Measurements from ENCODE around the gene DYRK1A.

The DYRK1A gene

DNA sequence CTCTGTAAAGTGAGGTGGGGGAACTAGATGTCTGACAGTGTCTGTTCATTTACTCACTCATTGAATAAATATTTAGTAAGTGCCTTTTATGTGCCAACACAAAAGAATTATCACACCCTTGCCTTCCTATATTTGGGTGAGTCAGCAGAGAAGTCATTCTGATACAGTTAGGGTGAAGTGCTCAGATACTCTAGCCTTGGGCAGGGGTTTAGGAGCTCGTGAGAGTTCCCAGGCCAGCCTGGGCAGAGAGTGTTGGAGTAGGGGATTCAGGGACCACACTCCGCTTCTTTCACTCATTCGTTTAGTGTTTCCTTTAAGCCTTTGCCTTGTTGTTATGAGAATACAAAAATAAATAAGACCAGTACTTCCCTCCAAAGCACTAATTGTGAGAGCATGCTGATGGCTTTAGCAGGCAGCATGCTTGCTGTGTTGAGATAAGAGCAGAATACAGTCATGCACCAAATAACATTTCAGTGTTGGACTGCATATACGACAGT is 83.9 kb downstream of the DYRK1A start:
- no peak for DNase-seq

DNA sequence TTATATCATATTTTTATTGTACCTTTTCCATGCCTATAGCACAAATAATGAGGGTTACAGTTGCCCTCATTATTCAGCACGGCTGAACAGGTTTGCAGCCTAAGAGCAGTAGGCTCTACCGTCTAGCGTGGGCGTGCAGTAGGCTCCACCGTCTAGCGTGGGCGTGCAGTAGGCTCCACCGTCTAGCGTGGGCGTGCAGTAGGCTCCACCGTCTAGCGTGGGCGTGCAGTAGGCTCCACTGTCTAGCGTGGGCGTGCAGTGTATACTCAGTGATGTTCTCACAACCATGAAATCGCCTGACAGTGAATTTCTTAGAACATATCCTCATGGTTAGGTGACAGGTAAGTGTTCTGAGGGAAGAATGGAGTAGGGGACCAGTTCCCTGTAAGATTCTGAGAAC is 84.9 kb downstream of the DYRK1A start:
- DNase-seq, result no peak

DNA sequence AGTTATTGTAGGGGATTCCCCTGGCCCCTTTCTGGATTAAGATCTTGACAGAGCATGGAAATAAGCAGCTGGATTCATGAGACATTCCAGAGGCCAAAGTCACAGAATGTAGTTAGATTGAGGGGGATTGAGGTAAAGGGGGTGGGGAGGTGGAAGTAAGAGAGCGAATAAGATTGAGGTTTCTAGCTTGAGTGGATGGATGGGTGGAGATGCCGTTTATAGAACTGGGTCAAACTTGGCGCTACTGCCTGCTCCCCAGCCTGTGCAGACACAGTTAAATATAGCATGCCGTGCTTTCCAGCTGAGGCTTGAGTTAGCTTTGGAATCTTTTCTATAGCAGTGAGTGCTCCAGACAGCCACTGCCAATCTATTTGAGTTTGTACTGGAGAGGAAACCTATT is 85.7 kb downstream of the DYRK1A start:
- no peak for DNase-seq

DNA sequence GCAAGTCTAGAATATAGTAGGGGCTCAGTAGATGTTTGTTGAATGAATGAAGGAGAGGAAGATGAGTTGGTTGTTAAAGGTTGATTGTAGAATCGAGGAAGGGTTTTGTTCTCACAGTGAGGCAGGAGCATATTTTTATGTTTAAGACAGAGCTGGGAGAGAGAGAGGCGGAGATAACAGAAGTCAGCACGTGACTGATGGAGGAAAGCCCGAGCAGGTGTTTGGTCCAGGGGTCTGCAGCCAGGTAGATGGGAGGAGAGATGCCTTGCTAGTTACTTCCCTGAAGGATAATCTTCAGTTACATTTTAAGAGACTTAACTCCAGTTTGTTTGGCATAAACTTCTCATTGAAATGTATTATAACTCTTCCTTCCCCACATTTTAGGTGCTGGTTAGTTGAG is 86.8 kb downstream of the DYRK1A start:
- no peak for DNase-seq

DNA sequence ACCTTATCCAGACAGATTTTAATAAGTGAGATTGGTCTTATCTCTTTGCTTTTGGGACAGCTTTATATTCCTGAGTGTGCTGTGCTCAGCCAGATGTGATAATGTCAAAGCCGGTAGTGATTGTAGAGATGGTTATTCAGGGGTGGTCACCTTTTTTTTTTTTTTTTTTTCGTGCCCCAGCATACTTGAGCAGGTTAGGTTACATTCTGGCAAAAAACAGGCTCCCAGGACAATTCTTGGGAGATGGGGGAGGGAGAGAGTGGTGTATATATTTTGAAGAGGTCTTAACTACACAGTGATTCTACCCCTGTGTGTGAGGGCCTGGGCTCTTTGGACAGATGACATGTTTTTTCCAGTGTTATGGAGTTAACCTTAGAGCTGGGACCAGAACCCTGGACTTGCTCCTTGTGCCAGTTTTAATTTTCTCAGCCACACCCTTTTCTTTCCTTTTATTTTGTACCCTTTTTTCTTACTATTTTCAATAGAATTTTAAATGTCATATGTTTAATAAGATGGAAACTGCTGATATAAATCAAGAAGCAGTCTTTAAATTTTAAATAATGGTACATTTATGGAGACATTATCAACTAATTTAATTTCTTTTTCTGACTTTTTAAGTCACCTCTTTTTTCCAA is 88.4 kb downstream of the DYRK1A start:
- DNase-seq, result no peak

DNA sequence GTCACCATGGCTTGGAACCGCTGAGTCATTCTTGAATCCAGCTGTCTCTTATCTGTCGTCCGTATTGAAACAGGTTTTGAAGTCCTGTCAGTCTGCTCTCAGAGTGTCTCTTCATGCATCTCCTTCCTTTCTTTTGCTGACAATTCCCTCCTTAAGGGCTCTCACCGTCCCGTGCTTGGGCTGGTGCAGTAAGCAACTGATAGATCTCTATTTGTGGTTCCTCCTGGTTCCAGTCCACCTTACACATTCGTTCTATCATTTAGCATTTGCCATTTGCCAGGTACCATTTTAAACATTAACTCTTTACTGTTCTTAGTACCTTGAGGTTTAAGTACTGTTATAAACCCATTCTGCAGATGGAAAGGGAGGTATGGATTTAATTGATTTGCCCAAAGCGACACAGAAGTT is 88.9 kb downstream of the DYRK1A start:
- no peak for DNase-seq

DNA sequence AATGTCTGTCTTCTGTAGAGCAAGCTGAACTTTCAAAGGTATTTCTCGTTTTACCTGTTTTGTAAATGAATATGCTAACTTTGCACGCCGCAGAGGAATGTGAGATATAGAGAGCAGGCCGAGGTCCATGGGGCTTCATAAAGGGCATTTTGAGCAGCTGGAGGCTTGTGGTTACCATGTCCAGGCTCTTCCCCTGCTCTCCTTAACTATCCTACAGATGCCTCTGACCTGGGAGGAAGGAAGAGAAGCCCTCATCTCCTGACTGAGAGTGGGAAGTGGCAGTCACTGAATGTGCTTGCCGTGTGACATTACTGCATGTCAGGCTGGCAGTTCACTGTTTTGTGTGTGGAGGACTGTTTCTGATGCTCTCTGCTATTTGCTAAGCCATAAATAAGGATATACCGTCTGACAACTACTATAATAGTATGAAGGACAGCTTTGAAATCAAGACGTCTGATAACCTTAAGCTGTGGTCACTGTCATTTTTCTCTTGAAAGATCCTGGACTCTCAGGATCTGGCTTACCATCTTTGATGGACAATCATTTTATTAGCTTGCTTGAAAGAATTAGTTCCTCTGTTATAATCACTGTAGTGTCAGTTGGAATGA is 92.2 kb downstream of the DYRK1A start:
- no peak for DNase-seq

DNA sequence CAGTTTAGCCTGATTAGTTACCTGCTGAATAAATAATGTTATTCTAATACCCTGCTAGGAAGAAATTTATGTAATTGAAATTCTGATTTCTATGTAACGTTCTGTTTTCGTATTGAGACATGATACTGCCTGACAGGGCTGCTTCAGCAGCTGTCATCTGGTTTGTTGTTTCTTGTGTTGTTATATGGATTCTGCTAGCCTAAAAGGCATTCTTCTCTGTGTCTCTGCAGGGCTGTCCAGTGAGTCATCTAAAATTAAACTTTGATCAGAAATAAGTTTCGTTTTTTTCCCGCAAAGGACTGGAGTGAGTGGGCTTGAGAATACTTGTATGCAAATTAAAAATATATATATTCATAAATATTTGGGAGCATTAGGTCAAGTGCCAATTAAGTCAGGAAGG is 93.0 kb downstream of the DYRK1A start:
- no peak for DNase-seq

DNA sequence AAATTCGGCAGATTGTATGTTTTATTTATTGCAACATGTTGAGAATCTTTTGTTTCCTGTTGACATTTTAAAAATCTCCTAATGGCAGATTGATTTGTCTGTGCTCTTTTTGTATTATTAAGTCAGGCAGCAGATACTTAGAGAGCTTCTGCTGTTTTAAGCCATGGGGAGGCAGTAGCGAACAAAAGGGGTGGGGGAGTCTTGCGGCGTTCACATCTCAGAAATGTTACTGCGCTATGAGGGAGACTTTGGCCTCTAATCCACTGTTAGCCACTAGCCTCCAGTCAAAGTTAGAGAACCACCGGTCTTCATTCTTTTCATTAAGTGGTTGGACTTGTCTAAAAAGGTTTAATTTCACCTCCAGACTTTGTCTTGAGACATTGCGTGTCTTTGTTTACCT is 93.6 kb downstream of the DYRK1A start:
- DNase-seq, result no peak

DNA sequence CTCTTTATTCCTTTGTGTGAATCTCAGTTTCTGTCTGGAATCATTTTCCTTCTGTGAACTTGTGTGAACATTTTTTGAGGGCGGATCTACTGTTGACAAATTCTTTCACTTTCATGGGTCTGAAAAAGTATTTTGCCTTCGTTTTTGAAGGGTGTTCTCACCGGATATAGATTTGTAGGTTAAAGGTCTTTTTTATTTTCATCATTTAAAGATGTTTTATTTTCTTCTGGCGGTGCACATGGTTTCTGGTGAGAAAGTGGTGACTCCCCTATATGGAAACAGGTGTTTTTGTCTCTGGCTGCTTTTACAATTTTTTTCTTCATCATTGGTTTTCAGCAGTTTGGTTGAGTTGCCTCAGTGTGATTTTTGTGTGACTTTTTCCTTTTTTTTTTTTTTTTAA is 94.9 kb downstream of the DYRK1A start:
- DNase-seq, result no peak

DNA sequence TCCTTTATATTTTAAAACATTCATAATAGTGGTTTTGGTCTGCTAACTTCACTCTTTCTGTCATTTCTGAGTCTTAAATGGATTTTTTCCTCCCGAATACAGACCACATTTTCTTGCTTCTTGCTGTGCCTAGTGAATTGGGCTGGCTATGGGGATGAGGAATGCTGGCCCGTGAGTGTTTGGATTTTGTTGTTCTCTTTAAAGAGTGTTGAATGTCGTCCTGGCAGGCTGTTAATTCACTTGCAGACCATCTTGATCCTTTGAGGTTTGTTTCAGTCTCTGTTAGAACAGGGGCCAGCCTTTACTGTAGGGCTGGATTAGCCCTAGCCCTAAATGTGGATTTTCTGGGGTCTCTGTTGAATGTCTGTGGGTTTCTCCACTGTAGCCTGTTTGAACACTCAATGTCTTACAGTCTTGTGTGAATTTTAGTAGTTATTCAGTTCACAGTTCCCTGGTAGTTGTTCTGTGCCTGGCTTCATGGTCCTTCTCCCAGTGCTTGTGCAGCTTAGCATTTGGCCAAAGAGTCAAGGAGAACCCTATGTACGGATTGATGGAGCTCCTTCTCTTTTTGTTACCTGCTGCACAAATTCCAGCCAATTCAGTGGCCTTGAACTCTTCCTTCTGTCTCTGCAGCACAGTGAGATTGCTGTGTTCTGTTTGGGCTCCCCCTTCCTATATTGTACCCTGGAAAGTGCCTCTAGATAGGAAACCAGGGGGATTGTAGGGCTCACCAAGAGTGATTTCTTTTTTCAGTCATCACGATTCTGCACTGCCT is 95.7 kb downstream of the DYRK1A start:
- DNase-seq, result no peak

DNA sequence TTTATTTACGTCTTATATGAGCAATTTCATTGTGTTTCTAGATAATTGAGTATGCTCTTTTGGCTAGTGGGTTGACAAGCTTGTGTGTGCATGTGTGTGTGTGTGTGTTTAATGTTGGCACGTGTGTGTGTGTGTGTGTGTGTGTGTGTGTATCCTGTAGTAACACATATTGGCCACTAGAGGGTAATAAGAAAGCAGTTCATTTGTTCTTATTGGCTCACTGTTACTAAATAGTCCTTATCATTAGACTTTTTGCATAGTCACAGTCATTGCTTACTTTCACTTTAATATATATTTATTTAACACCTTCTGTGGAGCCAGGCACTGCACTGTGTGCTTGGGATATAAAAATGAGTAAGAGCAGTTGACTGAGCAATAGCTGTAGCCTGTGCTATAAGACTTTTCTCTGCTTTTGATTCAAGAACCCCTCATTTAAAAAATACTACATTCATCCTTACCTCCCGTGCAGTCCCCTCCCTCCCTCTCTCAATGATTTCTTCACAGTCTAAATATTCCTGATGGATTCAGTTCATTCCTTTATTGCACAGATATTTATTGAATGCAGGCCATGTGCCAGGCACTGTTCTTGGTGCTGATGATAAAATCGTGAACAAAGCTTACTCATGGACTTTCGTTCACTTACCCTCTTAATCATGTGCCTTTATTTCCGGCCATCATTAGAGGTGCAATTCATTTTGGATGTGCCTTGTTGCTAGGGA is 96.7 kb downstream of the DYRK1A start:
- DNase-seq, result no peak

DNA sequence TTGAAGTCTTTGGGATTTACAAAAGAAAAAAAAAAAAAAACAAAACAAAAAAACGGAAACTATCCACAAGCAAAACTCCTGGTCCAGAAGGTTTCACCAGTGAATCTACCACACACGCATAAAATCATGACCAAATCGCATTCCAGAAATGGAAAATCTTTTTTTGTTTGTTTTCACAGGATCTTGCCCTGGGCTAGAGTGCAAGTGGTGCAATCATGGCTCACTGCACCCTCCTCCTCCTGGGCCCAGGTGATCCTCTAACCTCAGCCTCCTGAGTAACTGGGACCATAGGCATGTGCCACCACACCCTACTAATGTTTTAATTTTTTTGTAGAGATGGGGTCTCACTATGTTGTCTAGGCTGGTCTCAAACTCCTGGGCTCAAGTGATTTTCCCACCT is 100.5 kb downstream of the DYRK1A start:
- no peak for DNase-seq

DNA sequence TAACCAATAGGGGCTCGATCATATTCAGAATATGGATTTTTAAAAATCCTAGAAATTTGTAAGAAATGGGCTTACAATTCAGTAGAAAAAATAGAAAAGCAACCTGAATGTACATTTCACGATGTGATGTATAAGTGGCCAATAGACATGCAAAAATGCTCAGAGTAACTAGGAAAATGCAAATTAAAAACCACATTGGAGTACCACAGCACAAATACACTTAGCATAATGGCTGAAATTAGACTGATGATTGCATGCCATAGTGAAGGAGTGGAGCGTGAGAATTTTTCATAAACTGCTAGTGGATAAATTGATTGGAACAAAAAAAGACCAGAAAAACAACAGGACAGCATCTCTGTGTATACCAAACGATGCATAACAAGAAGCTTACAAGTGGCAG is 102.3 kb downstream of the DYRK1A start:
- DNase-seq, result no peak

DNA sequence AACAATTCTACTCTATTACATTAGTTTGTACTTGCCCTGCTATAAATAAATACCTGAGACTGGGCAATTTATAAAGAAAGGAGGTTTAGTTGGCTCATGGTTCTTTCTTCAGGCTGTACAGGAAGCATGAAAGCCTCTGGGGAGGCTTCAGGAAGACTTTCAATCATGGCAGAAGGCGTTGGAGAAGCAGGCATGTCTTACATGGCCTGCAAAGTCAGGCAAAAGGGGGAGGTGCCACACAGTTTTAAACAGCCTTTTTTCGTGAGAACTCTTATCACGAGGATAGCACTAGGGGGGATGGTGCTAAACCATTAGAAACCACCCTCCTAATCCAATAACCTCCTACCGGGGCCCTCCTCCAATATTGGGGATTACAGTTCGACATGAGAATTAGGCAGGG is 102.9 kb downstream of the DYRK1A start:
- DNase-seq, result no peak

DNA sequence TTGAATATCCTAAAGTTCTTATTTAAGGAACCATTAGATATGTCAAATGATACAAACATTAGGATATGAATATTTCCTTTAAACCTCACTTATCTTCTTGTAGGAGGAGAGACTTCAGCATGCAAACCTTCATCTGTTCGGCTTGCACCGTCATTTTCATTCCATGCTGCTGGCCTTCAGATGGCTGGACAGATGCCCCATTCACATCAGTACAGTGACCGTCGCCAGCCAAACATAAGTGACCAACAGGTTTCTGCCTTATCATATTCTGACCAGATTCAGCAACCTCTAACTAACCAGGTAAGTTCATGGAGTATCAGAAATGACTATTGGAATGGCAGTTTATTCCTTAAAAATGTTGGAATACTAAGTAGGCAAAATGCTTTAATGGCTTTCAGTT is 106.0 kb downstream of the DYRK1A start:
- no peak for DNase-seq

DNA sequence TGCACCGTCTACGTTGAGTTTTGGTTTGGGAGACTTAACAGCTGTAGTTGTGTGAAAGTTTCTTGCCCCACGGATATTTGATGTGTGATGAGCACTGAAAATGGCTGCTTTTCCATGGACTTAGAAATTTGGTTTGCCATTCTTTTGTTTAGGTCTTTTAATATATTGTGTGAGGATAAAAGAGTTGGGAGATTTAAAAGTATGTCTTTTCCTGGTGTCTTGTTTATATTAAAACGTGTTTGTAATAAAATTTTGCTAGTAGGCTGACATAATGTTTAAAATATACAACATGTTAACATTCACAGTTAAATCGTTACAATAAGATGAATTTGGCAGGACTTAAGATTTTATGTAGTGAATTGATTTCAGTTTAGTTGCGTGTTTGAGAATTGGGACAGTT is 106.9 kb downstream of the DYRK1A start:
- DNase-seq, result no peak

DNA sequence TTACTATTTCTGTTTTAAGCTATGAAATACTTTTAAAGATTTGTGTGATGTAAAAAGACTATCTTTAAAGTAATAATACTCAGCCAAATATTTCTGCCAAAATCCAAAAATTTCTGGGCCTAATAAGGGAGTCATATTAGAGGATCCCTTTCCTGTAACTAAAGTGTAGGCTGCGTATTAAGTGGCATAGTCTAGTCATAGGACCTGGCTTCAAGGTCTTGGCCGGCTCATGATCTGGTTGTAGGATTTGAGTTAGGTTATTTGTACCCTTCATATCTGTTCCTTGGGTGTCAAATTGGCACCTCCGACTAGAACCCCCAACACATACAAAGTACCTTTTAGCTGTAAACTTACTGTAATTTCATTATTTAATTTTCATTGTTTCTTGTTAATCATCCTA is 107.8 kb downstream of the DYRK1A start:
- DNase-seq, result no peak

DNA sequence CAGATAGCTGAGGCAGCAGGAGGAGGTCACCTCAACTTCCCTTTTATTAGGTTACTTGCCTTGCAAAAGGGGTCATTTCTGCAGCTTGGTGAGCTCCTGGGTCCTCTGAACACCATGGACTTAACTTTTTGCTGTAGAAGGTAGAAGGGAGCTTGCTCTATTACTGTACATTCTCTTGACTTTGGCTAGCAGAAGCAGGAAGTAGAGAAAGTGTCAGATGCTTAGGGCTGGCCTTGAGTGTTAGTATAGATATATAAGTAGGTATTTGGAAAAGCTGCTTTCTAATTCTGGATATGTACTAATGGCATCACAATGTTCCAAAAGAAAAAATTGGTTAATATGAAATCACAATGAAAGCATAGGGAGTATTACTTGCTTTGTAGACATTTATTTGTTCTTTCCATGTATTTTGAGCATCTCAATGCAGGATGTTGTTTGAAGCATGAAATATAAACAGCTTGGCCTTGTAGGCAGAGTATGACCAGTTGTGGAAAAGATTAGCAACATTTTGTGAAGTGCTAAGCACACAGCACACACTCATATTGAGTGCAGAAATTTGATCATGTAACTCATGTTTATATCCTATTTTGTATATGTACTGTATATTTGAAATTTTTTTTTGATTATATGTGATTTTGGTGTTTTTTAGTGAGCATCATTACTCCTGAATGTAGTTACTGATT is 108.8 kb downstream of the DYRK1A start:
- DNase-seq, result no peak

DNA sequence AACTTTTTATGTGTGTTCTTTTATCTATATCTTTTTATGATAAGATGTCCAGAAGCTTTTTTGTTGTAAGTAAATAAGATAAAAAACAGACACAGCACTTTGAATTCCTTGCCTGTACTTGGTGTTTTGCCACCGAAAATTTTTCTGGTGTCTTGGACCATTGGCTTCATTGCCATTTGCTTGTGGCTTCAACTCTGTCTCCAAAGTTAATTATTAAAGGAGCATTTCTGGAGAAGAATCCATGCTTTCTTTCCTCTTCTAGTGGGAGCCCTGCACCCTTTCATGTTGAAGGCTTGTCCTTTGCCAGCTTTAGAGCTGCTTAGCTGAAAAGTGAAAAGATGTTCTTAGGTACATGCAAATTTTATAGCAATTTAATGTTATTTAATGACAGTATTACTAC is 112.2 kb downstream of the DYRK1A start:
- no peak for DNase-seq

DNA sequence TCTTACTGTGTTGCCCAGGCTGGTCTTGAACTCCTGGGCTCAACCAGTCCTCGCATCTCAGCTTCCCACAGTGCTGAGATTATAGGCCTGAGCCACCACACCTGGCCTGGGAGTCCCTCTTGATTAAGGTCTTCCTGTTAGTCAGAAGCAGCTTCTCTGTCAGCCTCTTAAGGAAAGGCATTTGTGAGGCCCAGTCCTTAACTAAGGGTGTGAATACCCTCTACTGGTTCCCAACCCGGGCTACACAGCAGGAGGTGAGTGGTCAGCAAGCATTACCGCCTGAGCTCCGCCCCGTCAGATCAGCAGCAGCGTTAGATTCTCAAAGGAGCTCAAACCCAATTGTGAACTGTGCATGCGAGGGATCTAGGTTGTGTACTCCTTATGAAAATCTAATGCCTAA is 117.2 kb downstream of the DYRK1A start:
- DNase-seq, result no peak

DNA sequence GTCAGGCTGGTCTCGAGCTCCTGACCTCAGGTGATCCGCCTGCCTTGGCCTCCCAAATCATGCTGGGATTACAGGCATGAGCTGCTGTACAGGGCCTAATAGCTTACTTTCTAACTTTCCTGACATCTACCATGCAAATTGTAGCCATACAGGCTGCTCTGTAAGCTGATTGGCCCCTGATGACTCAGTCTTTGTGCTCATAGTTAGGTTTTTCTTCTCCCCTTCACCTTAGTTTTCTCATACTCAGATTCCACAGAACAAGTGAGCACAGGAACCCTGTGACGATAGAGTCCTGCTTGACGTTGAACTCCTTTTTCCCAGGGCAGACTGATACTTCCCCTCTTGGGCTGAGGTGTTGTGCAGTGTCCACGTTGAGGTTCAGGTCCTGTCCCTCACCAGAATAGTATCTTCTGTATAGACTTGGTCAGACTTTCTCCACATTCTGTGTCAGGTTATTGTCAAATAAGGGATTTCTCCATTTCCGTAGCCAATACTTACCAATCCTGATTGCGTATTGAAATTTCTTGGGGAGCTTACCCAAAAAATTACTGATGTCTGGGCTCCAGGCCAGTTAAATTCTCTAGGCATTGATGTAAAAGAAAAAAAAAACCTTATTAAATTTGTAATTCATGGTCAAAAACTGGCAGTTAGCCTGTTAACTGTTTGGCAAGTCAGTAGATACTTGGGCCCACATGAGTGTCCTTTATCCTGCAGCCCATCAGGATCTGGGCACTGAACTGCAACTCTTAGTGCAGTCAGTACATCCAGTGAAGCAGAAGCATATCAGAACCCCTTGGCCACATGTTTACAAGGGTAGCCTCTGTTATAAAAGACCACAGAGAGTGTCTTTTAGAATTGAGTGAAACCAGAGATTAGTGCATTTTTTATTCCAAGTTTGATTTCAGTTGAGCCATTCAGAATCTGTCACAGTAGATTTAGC is 118.2 kb downstream of the DYRK1A start:
- DNase-seq, result no peak
